NCI-H2029 (cell line): ENCODE measurements around the gene ZNF775.
A peak's percentile ranks its signal among the peaks of the same experiment; 100 is the strongest.

Source experiments
- DNase-seq: peaks from one replicate; lab custom pipeline; 2025; lab: John Stamatoyannopoulos, UW

Gene ZNF775

DNA sequence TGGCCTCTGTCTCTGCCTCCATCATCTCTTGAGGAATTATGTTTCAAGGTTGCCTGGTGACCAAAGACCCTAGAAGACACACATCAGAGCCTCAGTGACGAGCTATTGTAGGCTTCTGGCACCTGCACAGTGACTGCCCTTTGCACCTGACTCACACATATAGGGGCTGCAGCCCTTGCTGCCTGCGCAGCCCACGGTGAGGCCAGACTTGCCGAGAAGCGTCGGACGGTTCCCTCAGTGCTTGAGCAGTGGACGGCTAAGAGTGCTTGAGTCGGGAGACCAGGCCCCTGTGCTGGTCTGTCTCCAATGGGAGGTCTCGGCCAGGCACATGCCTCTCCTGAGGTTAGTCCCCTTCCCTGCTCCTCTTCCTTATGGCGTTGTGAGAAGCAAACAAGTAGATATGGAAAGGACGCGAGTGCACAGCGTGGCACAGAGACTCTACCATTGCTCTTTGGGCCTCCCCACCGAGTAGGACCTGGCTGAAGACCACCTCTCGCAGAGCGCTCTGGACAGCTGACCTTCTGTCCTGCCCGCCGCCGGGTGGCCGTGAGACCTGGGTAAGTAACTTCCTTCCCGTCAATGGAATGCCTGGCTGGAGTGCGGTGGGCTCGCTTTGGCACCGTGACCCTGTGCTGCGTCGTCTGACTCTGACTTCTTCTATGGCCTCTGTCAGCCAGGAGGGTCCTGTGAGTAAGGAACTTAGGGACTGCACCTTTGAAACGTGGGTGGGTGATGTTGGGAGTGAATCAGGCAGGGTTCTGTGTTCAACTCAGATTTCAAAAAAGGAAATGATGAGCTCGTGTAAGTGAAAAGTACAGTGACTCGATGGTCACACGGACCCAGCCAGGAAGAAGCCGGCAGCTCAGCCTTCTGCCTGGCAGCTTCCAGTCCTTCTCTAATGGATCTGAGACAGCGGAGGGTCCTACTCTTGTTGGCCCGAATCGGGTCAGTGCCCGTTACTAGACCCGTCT is 33.7 kb downstream of the ZNF775 start:
- DNase-seq = no peak

DNA sequence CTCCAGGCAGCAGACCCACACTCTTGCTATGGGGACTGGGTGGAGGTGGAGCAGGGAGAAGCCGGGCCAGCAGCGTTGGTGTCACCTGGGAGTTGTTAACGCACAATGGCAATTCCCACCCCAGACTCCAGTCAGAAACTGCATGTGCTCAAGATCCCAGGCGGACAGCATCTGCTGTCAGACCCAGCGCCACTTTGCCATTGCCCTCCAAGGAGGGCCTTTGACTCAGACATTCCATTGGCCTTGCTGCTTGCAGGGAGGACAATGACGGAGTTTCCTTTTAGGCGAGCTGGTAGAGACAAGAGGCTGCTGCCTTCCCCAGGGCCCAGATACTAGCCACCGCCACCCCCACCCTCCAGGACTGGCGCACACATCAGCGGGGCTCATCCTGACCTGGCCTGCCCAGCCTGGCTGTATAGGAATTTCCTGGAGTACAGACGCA is 34.5 kb downstream of the ZNF775 start:
- no peak for DNase-seq

DNA sequence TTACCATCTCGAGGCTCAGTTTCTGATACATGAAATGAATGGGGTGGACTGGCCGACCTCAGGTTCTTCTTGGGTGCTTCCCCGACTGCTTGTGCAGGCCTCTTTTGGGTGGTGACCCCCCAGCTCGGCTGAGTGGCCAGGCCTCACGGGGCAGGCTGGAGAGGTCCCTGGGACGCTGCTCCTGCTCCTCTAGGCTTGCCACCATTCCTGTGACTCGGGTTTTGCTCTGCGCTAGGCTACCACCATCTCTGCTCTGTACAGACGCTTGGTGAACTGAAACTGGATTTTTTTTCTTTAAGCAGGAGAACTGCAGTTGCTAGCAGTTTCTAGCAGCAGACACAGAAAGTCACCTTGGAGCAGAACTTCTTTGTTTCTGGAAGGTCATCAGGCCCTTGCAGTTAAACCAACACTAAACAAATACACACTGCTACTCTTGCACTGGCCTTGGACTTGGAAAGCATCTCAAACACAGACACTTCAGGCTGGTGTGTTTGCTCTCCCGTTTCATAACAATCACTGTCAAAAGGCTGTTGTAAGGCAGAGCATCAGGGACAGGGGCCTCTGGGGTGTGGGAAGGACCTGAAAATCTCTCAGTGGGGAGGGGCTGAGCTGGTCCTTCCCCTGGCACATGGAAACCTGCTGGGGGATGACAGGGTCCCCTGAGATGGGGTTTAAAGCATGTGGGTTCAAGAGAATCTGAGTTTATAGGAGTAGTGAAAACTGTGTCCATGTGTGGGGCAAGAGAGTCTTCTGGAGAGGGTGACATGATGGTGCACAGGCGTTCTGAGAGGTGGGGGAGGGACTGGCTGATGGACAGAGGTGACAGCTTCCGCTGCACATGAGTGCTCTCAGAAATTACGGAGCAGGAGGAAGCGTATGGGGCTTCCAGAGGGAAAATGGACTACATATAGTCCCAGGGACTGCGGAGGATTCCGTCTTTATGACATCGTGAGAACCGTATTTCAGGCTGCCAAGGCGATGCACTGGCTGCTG is 36.3 kb downstream of the ZNF775 start:
- no peak for DNase-seq

DNA sequence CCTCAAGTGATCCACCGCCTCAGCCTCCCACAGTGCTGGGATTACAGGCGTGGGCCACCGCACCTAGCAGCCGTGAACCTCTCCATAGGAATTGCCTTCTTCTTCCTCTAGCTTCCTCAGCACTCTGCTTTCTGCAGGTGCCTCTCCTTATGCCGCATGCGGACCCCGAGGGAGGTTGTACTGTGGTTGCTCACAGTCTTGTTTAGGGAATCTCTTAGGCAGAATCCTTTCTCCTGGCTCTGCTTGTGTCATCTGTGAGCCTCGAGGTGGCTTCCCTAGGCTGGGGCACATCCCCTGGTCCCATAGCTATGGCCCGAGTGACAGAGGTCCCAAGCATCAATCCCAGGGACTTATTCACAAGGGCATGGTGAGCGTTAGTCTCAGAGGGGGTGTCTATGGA is 38.1 kb downstream of the ZNF775 start:
- no peak for DNase-seq

- no peak for DNase-seq
These were observed 38.7 kb downstream of the ZNF775 start for GRCh38 chr7:150417863-150418262.

DNA sequence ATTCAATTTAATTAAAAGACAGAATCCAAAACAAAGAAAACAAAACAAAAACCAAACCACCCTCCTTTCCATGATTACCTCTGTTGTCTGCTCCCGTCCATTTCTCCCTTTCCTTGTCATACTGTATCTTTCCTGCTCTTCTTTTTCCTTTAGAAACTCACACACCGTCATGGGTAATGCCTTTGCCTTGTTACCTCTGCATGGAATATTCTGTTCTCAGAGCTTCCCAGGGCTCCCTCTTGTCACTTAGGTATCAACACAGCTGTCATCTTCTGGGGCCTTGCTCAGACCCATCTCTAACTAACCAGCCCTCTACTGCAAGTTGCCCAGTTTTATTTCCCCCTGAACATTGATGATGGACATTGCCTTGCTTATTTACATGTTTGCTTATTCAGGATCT is 41.1 kb downstream of the ZNF775 start:
- no peak for DNase-seq

DNA sequence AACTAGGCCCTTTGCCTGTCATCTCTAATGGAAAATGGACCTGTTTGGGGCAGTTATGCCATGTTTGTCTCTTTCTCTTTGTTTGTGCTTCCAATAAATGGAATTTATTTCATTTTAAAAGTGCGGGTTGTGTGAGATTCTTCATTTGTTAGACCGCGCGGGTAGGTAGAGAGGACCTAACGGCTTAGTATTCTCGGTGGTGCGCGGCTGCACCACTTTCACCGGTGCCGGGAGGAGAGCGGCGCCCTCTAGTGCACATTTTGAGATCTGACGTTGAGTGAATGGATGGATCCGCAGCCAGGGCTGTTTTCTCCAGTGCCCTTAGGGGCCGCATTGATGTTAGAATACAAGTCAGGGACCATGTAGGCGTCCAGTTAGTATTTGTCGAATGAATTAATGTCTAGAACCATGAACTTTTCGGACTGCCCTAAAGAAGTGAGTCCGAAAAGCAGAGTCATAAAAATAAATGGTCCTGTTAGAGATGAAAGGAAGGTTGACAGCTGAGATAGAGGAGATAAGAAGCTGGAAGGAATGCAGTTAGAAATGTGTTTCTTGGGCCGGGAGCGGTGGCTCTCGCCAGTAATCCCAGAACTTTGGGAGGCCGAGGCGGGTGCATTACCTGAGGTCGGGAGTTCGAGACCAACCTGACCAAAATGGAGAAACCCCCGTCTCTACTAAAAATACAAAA is 42.0 kb downstream of the ZNF775 start:
- DNase-seq = peak; percentile 58

DNA sequence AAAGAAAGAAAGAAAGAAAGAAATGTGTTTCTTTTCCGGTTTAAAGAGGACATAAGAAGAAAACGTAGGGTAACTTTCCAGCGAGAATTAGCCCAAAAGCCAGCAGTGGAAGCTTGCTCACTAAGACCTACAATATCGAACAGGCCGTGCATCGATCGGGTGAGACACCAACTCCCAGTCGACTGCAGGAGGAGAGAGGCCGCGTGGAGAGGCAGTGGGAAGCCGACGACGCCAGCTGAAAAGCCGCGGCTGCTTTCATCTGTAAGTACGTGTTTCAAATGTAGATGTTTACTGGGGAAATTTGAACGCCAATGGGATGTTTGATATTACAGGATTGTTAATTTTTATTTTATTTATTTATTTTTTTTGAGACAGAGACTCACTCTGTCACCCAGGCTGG is 42.7 kb downstream of the ZNF775 start:
- DNase-seq = no peak

- no peak for DNase-seq
These were observed 46.5 kb downstream of the ZNF775 start for GRCh38 chr7:150425670-150426069.

- peak; percentile 9 for DNase-seq
These were observed 49.7 kb downstream of the ZNF775 start for GRCh38 chr7:150428671-150429451.

GRCh38 chr7:150429699-150430098 is 50.6 kb downstream of the ZNF775 start:
- no peak for DNase-seq

DNA sequence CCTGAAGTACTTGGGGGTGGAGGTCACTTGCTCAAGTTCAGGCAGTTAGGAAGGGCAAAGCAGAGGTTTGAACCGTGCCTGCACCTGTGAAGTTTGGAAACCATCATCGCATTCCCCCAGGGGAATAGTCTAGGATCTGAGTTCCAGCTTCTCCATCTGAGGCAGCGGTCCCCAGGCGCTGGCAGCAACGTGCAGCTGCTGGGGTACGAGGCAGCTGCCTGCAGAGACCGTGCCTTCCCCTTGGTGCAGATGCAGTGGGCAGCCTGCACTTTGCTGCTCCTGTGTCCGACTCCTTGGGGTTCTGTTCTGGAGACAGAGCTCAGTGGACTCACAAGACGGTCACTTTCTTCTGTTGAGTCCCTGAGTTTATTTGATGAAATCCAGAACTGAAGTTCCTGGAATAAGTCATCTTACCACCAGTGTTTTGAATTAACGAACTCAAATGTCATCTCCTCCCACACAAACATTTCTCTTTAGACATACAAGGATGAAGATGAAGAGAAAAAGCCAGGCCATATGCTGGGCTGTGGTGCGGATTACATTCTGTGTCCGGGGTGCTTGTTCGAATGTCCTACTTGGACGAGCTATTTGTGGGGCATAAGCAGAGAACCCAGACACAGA is 51.4 kb downstream of the ZNF775 start:
- DNase-seq = no peak

GRCh38 chr7:150431839-150432658 is 52.9 kb downstream of the ZNF775 start:
- DNase-seq = no peak

DNA sequence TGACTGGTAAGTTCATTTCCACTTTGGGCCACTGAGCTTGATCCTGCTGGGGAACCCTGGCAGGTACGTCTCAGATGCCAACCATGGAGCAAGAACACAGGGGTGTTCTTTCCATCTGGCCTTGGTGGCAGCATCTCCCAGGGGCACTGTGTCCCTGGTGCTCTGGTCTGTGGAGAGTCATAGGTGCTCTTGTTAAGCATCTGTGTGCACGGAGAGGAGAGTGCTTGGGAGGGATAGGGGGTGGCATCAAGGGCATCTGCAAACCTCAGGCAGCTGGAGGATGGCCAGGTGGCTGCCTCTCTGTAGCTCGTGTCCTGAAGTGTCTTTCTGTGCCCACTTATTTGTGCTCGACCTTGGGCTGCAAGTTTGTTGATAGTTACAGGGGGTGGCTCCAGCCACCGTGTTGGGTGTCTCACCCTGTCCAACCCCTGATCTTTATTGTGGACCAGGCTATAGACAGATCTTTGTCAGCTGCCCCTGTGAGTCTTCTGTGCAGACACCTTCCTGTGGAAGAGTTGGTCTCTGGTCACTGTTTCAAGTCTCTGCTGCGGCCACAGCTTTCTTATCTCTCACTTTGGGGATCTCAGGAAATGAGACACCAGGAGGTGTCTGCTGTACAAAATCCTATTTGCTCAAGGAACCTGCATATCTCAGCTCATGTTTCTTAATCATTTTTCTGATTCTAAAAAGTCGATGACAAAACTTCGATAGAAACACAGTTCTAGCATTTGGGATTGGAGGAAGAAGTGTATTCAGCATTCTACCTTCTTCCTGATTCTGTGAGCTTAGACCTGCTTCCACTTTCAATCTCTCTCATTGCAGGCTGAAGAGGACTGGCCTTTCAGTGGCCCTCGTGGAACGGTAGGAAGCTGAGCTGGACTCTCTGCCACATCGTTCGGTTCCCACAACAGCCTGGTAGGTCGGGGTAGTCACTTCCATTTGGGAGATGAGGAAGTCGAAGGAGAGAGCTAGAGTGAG is 54.1 kb downstream of the ZNF775 start:
- no peak for DNase-seq

GRCh38 chr7:150434240-150434639 is 55.1 kb downstream of the ZNF775 start:
- no peak for DNase-seq

GRCh38 chr7:150435047-150435389 is 55.9 kb downstream of the ZNF775 start:
- DNase-seq = no peak

DNA sequence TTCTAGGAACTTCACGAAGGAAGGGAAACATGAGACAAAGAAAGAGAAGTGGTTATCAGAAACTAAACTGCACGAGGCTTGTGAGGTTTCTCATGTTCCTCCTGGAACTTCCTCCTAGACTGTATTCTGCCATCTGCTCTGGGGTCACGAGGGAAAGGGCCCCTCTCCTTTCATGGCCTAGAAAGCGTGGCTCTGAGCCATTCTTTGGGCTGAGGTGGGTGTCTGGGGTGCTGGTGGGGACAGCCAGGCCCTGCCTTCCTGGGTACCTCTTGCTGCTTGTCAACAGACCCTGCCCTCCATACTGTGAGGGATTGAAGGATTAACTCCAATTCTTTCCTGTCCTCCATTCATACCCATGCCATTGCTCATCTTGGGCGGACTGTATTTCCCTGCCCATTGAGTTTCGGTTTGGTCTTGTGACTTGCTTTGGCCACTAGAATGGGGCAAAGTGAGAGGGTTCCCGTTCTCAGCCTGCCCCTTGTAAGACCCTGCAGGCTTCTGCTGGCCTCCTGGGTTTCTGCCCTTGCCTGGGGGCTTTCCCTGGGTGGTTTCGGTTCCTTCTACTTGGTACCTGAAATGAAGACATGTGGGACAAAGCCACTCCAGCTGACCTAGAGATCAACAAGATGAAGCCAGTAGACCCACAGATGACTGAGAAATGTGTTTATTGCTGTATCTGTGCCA is 56.4 kb downstream of the ZNF775 start:
- DNase-seq = no peak

DNA sequence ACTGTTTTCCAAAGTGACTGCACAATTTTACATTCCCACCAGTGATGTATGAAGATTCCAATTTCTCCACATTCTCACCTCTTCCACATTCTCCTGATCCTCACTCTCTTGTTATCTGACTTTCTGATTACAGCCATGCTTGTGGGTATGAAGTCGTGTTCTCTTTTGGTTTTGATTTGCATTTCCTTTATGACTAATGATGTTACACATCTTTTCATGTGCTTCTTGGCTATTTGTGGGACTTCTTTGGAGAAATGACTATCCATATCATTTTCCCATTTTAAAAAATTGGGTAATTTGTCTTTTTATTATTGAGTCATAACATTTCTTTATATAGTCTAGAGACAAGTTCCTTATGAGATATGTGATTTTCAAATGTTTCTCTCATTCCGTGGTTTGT is 60.8 kb downstream of the ZNF775 start:
- no peak for DNase-seq
